OCI-LY1 (cell line): ENCODE data around the gene SEMA3G.

ENCODE experiments used
- H2AFZ ChIP-seq: fragments of 200-600 bp; sonication (generic), shearing (Covaris generic); 2 replicates; pipeline ENCODE4 v1.6.0; 2014; ENCODE audit warnings: antibody characterized with exemption, mild to moderate bottlenecking, low read length
- H3F3A ChIP-seq: fragments of 200-600 bp; sonication (generic), shearing (Covaris generic); 2 replicates; pipeline ENCODE4 v1.6.0; 2014; ENCODE audit warnings: mild to moderate bottlenecking, antibody characterized with exemption, low read length, moderate library complexity; ENCODE audit not compliant: insufficient read depth
- H3K27ac ChIP-seq: fragments of 200-600 bp; sonication (generic); 2 replicates; pipeline ENCODE4 v1.5.1; 2014; ENCODE audit warnings: low read length, mixed run types, mild to moderate bottlenecking, low read depth; ENCODE audit not compliant: poor library complexity, severe bottlenecking
- H3K27me3 ChIP-seq: fragments of 200-600 bp; sonication (generic); 2 replicates; pipeline ENCODE4 v1.6.0; 2014; ENCODE audit warnings: antibody characterized with exemption, mild to moderate bottlenecking, low read length, moderate library complexity; ENCODE audit not compliant: insufficient read depth
- H3K36me3 ChIP-seq: fragments of 200-600 bp; sonication (generic); 2 replicates; pipeline ENCODE4 v1.6.1; 2014; ENCODE audit warnings: mild to moderate bottlenecking, antibody characterized with exemption, low read length, moderate library complexity, mixed read lengths; ENCODE audit not compliant: insufficient read depth
- H3K4me1 ChIP-seq: fragments of 200-600 bp; sonication (generic); 2 replicates; pipeline ENCODE4 v1.5.1; 2014; ENCODE audit warnings: mild to moderate bottlenecking, low read length, moderate library complexity; ENCODE audit not compliant: insufficient read depth, severe bottlenecking
- H3K4me2 ChIP-seq: fragments of 200-600 bp; sonication (generic), shearing (Covaris generic); 2 replicates; pipeline ENCODE4 v1.6.1; 2014; ENCODE audit warnings: low read length
- H3K4me3 ChIP-seq: fragments of 200-600 bp; sonication (generic); 2 replicates; pipeline ENCODE4 v1.5.1; 2014; ENCODE audit warnings: low read length, low read depth, mild to moderate bottlenecking, mixed read lengths; ENCODE audit not compliant: poor library complexity, severe bottlenecking
- H3K79me2 ChIP-seq: fragments of 200-600 bp; shearing (Covaris generic); 2 replicates; pipeline ENCODE4 v1.6.1; 2016; ENCODE audit warnings: mixed run types, low read length, mixed read lengths; ENCODE audit not compliant: insufficient read depth
- H3K9ac ChIP-seq: fragments of 200-600 bp; sonication (generic), shearing (Covaris generic); 2 replicates; pipeline ENCODE4 v1.6.1; 2014; ENCODE audit warnings: mild to moderate bottlenecking, low read length, mixed read lengths
- H3K9me2 ChIP-seq: fragments of 200-600 bp; sonication (generic), shearing (Covaris generic); 2 replicates; pipeline ENCODE4 v1.6.1; 2014; ENCODE audit warnings: low read depth, mild to moderate bottlenecking, low read length, mixed read lengths
- H3K9me3 ChIP-seq: fragments of 200-600 bp; shearing (Covaris generic); 2 replicates; pipeline ENCODE4 v1.6.1; 2014; ENCODE audit warnings: low read length, mixed read lengths
- H4K20me1 ChIP-seq: fragments of 200-600 bp; sonication (generic), shearing (Covaris generic); 2 replicates; pipeline ENCODE4 v1.6.0; 2016; ENCODE audit warnings: mild to moderate bottlenecking, low read length; ENCODE audit not compliant: insufficient read depth
- CTCF ChIP-seq: fragments of 200-600 bp; sonication (generic), shearing (Covaris generic); IDR thresholded peaks from 2 replicates; pipeline ENCODE4 v1.5.1; 2017; ENCODE audit warnings: mild to moderate bottlenecking, antibody characterized with exemption, low read length, moderate library complexity, mixed read lengths
- EZH2 ChIP-seq: fragments of 200-600 bp; sonication (generic), shearing (Covaris generic); IDR thresholded peaks from 2 replicates; pipeline ENCODE4 v1.8.0; 2017; ENCODE audit warnings: borderline replicate concordance, mixed run types, mild to moderate bottlenecking, antibody characterized with exemption, low read length, moderate library complexity, mixed read lengths

SEMA3G gene

DNA sequence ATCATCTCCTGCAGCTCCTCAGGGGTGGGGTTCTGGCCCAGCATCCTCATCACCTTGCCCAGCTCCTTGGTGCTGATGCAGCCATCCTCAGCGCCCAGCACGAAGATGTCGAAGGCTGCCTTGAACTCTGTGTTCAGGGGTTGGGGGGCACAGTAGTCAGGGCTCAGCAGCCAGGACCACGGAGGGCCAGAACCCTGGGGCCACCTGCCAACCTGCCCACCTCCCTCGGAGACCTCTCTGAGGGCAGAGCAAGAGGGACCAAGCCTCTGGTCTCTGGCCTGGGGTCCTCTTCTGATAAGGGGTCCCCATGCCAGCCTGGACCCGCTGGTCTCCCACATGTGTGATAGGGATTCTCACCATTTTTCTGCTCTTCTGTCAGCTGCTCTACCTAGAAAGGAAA lies 7.2 kb upstream of the SEMA3G start:
- H3K79me2 ChIP-seq, result 0 out of 2 replicates have a peak, but pooled peaks cover 4% of the 10 kb centered on the region
- H4K20me1 ChIP-seq, result no peaks in the 10 kb centered on the region
- H2AFZ ChIP-seq, result no peak overlapping the region
- peaks cover 1% of the 10 kb centered on the region; the same call in 1 of the 2 replicates for H3K36me3 ChIP-seq
- TF ChIP-seq CTCF (no peak), EZH2 (no peak)
- no peak overlapping the region for H3K27ac ChIP-seq
- H3K4me2 ChIP-seq, result no peak overlapping the region
- no peak overlapping the region for H3K9ac ChIP-seq
- H3K9me2 ChIP-seq, result no peaks in the 10 kb centered on the region
- no peak overlapping the region for H3K4me3 ChIP-seq
- H3K4me1 ChIP-seq, result peaks cover 20% of the 10 kb centered on the region
- no peaks in the 10 kb centered on the region for H3K9me3 ChIP-seq
- no peaks in the 10 kb centered on the region for H3F3A ChIP-seq
- no peaks in the 10 kb centered on the region for H3K27me3 ChIP-seq

DNA sequence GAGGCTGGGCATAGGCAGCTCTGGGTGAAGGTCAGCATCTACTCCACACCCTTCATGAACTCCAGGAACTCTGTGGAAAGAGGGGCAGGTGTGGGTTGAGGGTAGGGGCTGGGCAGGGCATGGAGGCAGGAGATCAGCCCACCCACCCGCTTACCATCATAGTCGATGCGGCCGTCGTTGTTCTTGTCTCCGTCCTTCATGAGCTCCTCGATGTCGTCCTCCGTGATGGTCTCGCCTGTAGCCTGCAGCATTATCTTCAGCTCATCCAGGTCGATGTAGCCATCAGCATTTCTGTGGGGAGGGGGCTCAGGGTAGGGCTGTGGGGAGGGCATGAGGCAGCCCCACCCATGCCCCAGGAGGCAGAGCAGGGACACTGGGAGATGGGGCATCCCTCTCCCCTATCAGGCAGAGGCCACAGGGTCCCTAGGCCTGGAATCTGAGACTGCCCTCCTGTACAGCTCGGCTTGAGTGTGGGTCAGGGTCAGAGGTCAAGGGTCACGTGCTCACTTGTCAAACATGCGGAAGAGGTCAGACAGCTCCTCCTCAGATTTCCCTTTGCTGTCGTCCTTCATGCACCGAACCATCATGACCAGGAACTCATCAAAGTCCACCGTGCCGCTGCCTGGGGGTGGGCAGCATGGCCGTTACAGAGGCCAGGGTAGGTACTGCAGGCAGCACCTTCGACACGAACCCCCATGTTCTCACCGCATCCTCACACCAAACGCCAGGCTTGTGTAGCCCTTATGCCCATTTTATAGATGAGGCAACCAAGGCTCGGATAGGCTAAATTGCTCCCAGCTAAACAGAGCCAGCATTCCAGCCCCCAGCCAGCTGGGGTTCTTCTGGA lies 6.6 kb upstream of the SEMA3G start:
- no peaks in the 10 kb centered on the region for H3F3A ChIP-seq
- no peak overlapping the region for H3K4me2 ChIP-seq
- no peaks in the 10 kb centered on the region for H4K20me1 ChIP-seq
- 0 out of 2 replicates have a peak, but pooled peaks cover 4% of the 10 kb centered on the region for H3K79me2 ChIP-seq
- no peak overlapping the region for H2AFZ ChIP-seq
- H3K4me1 ChIP-seq, result peaks cover 14% of the 10 kb centered on the region
- H3K27ac ChIP-seq, result no peak overlapping the region
- H3K36me3 ChIP-seq, result no peaks in the 10 kb centered on the region
- TF ChIP-seq CTCF (no peak), EZH2 (no peak)
- no peaks in the 10 kb centered on the region for H3K9me2 ChIP-seq
- H3K9ac ChIP-seq, result no peak overlapping the region
- H3K4me3 ChIP-seq, result no peak overlapping the region
- no peaks in the 10 kb centered on the region for H3K27me3 ChIP-seq
- H3K9me3 ChIP-seq, result no peaks in the 10 kb centered on the region

- H4K20me1 ChIP-seq, result no peaks in the 10 kb centered on the region
- H3K79me2 ChIP-seq, result no peaks in the 10 kb centered on the region
- no peak for TF ChIP-seq EZH2
- no peak for TF ChIP-seq CTCF
- H2AFZ ChIP-seq, result no peak overlapping the region
- H3K9ac ChIP-seq, result no peak overlapping the region
- no peak overlapping the region for H3K27ac ChIP-seq
- no peaks in the 10 kb centered on the region for H3F3A ChIP-seq
- H3K4me1 ChIP-seq, result peaks cover 10% of the 10 kb centered on the region
- H3K4me3 ChIP-seq, result no peak overlapping the region
- H3K9me2 ChIP-seq, result no peaks in the 10 kb centered on the region
- H3K27me3 ChIP-seq, result no peaks in the 10 kb centered on the region
- H3K4me2 ChIP-seq, result no peak overlapping the region
- no peaks in the 10 kb centered on the region for H3K9me3 ChIP-seq
- H3K36me3 ChIP-seq, result no peaks in the 10 kb centered on the region
These were observed 5.8 kb upstream of the SEMA3G start for GRCh38 chr3:52450489-52451236.
